ENCODE measurements around the gene CYB561D2. TPM values are rescaled to one million over a fixed set of nuclear protein-coding genes. Genes with fewer than 3 reads are reported as not detected.

Gene CYB561D2
- polyA plus RNA-seq, 1 experiment: 14.5 TPM

GRCh38 chr3:50358911-50359759, 8.5 kb downstream of the CYB561D2 start, which contains the start of gene TMEM115:
TSS of gene TMEM115 (minus strand) at chr3:50359521. CDS start at chr3:50359063, 458 bp downstream.
- peak within 1 kb of the TSS; percentile 99 for H3K4me3 ChIP-seq (ENCODE audit: low read depth, low read length)
- H3K27ac ChIP-seq (ENCODE audit: low read depth, low read length): peak within 1 kb of the TSS; percentile 57
- peaks cover 6% of the 10 kb centered on the region; the same call in 1 of the 2 replicates for H3K9me3 ChIP-seq (ENCODE audit: control insufficient read depth, insufficient read depth, low read length)
- no peak for TF ChIP-seq CTCF (IDR thresholded peaks at IDR 0.05; ENCODE audit: low read depth, low read length)
- peak; percentile 96 for DNase-seq (ENCODE audit: low read depth, low spot score)
- ChIA-PET POLR2A (interaction anchor here (0.5 to 1.4 kb wide), 2 partner anchors 9 to 12 kb away, joined by 5 read pairs; partner anchors contain the start of genes CYB561D2 and NPRL2), CTCF (no interaction called here)
- no peaks in the 10 kb centered on the region for H3K27me3 ChIP-seq (ENCODE audit: control insufficient read depth, insufficient read depth, low read length)

GRCh38 chr3:50359760-50360110, 9.1 kb downstream of the CYB561D2 start:
- peaks cover 6% of the 10 kb centered on the region; the same call in 1 of the 2 replicates for H3K9me3 ChIP-seq (ENCODE audit: control insufficient read depth, insufficient read depth, low read length)
- ChIA-PET POLR2A (interaction anchor here (1.4 kb wide), 1 partner anchor 9 kb away, joined by 5 read pairs; the partner anchor contains the start of genes CYB561D2 and NPRL2), CTCF (interaction anchor here (0.6 kb wide), 1 partner anchor 256 kb away, joined by 3 read pairs; no protein-coding TSS in a partner anchor)
- no peak for DNase-seq (ENCODE audit: low read depth, low spot score)
- no peak for TF ChIP-seq CTCF (IDR thresholded peaks at IDR 0.05; ENCODE audit: low read depth, low read length)
- H3K27ac ChIP-seq (ENCODE audit: low read depth, low read length): no peak overlapping the region
- H3K4me3 ChIP-seq (ENCODE audit: low read depth, low read length): peak overlapping the region; percentile 35
- H3K27me3 ChIP-seq (ENCODE audit: control insufficient read depth, insufficient read depth, low read length): no peaks in the 10 kb centered on the region

GRCh38 chr3:50364573-50365079, 14.0 kb downstream of the CYB561D2 start:
- peak overlapping the region; percentile 60 for H3K4me3 ChIP-seq (ENCODE audit: low read depth, low read length)
- H3K27ac ChIP-seq (ENCODE audit: low read depth, low read length): no peak overlapping the region
- ChIA-PET CTCF (interaction anchor here (0.7 to 1.6 kb wide), 2 partner anchors 178 to 183 kb away, joined by 5 to 7 read pairs; no protein-coding TSS in a partner anchor), POLR2A (interaction anchor here (1.1 kb wide), 1 partner anchor 28 kb away, joined by 4 read pairs; no protein-coding TSS in a partner anchor)
- peaks cover 15% of the 10 kb centered on the region for H3K27me3 ChIP-seq (ENCODE audit: control insufficient read depth, insufficient read depth, low read length)
- TF ChIP-seq CTCF (IDR thresholded peaks at IDR 0.05; ENCODE audit: low read depth, low read length): no peak
- no peak for DNase-seq (ENCODE audit: low read depth, low spot score)
- H3K9me3 ChIP-seq (ENCODE audit: control insufficient read depth, insufficient read depth, low read length): peaks cover 3% of the 10 kb centered on the region; the same call in 1 of the 2 replicates

GRCh38 chr3:50365080-50365841, 14.6 kb downstream of the CYB561D2 start:
- ChIA-PET CTCF (interaction anchor here (0.7 to 1.6 kb wide), 3 partner anchors 177 to 185 kb away, joined by 4 to 7 read pairs (median 5); no protein-coding TSS in a partner anchor), POLR2A (interaction anchor here (1.1 kb wide), 1 partner anchor 28 kb away, joined by 4 read pairs; no protein-coding TSS in a partner anchor)
- Histone ChIP-seq H3K9me3 (ENCODE audit: control insufficient read depth, insufficient read depth, low read length) (peaks cover 3% of the 10 kb centered on the region; the same call in 1 of the 2 replicates), H3K27ac (ENCODE audit: low read depth, low read length) (no peak overlapping the region), H3K27me3 (ENCODE audit: control insufficient read depth, insufficient read depth, low read length) (peaks cover 18% of the 10 kb centered on the region), H3K4me3 (ENCODE audit: low read depth, low read length) (peak overlapping the region; percentile 60)
- DNase-seq (ENCODE audit: low read depth, low spot score): peak; percentile 20
- TF ChIP-seq CTCF (IDR thresholded peaks at IDR 0.05; ENCODE audit: low read depth, low read length): no peak

Measured in AG04450 (cell line).